Measurements from ENCODE around the gene FAM50B. TPM values are rescaled to one million over a fixed set of nuclear protein-coding genes. Genes with fewer than 3 reads are reported as not detected.

The FAM50B gene
- total and polyA plus RNA-seq, 2 of the 13 experiments (the other 11 are each of a cell fraction or from before 2014, with no cell fraction given): 0.05 TPM; not detected in 1

GRCh38 chr6:3808199-3808598 lies 41.0 kb upstream of the FAM50B start:
- no peak for DNase-seq (ENCODE audit: low spot score)
- in situ Hi-C loops (cut with HindIII; ENCODE audit: extremely low pct_ligation_motif_present, low pct_unique_long_range_greater_than_20kb): no loop called here
- BruUV-seq (replicated peaks): no TSS peak

DNA sequence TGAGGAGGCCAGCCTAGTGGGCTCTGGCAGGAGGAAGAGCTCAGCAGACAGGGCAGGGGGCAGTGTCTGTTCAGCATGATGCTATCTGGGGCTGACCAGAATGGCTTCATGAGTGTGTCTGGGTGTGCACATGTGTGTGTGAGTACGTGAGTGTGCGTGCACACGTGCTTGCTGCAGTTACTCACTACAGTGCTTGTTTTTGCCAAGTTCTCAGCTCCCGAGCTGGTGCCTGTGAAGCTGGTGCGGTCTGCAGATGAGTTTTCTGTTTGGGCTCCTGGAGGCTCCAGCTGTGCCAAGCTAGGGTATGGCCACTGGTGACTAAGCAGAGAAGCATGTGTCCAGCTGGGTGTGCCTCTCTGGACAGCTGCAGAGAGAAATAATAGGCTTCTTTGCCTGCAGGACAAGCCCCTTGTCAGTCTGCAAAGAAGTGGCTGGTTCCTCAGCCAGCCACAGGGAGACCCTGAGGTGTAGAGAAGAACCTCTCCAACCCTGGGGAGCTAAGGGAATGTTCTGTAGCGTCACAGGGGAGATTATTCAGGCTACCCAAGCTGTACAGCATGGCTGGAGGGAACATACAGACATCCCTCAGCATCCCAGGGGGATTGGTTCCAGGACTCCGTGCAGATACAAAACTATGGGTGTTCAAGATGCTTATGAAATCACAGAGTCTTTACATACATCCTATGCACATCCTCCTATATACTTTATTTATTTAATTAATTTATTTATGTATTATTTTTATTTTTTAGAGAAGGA lies 40.2 kb upstream of the FAM50B start:
- WGBS (ENCODE audit: low lambda C conversion rate): 85% methylated on average over 7 of the region's 7 CpGs
- Histone ChIP-seq H2AFZ (ENCODE audit: low read length) (no peak overlapping the region), H4K20me1 (ENCODE audit: insufficient read depth, low read length) (no peaks in the 10 kb centered on the region), H3K9me3 (ENCODE audit: low read length) (no peaks in the 10 kb centered on the region), H3K27me3 (ENCODE audit: control insufficient read depth in 1 of 2, insufficient read depth in 2 of 2, low read length in 2 of 2) (no peaks in the 10 kb centered on the region), H3K4me1 (ENCODE audit: insufficient read depth, low read length) (peaks cover 63% of the 10 kb centered on the region), H3K9ac (ENCODE audit: insufficient read depth, low read depth, low read length) (no peak overlapping the region), H3K27ac (ENCODE audit: extremely low read length, insufficient read depth, low read length) (no peak overlapping the region), H3K79me2 (ENCODE audit: insufficient read depth, low read length) (no peaks in the 10 kb centered on the region), H3K4me3 (replicated peaks in 1 of 3; ENCODE audit: insufficient read depth in 1 of 3, low read depth in 2 of 3, low read length in 3 of 3) (no peak overlapping the region), H3K4me2 (ENCODE audit: low read depth, low read length) (no peak overlapping the region), H3K36me3 (replicated peaks in 1 of 2; ENCODE audit: control insufficient read depth in 1 of 2, insufficient read depth in 2 of 2, low read length in 2 of 2) (no peaks in the 10 kb centered on the region)
- no TSS peak for BruUV-seq (replicated peaks)
- in situ Hi-C loops (cut with HindIII; ENCODE audit: extremely low pct_ligation_motif_present, low pct_unique_long_range_greater_than_20kb): no loop called here
- ATAC-seq (peak; percentile 6; the same call in 1 of the 3 replicates), FAIRE-seq (no peak), DNase-seq (ENCODE audit: low spot score) (peak; percentile 50)
- CTCF ChIA-PET (ENCODE audit: low intra/inter-chr PET ratio, low total read pairs): no interaction called here
- POLR2A ChIA-PET: interaction anchor here (0.7 to 3.8 kb wide), 13 partner anchors 10 to 124 kb away, joined by 3 to 31 read pairs (median 5); no protein-coding TSS in a partner anchor
- intact Hi-C loops (cut with micrococcal nuclease; ENCODE audit: unreplicated experiment): loop anchor here (5.0 kb wide), 1 partner anchor 57 kb away; the partner anchor contains the start of gene PXDC1
- TF ChIP-seq IRF2 (CRISPR knock-in tag; IDR thresholded peaks at IDR 0.05) (0 out of 2 replicates have a peak, but pooled peaks have one; percentile 14), CTCF (CRISPR knock-in tag; IDR thresholded peaks at IDR 0.05) (peak; percentile 56), RXRA (CRISPR knock-in tag; IDR thresholded peaks at IDR 0.05) (0 out of 2 replicates have a peak, but pooled peaks have one; percentile 20), HIC2 (CRISPR knock-in tag; IDR thresholded peaks at IDR 0.05; ENCODE audit: low read depth) (peak; percentile 34; the same call in 1 of the 2 replicates), STAG1 (CRISPR knock-in tag; IDR thresholded peaks at IDR 0.05) (peak; percentile 48)
- TF ChIP-seq, protein P1, sequence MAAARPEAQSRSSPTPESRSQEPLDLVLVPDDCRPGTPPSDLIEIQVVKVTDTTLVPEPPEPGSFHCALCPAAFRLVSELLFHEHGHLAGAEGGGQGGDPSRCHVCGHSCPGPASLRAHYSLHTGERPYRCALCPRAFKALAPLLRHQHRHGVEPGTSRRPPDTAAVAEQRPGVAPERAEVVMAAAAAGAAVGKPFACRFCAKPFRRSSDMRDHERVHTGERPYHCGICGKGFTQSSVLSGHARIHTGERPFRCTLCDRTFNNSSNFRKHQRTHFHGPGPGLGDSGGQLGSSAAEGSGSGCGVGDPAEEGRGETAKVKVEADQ (CRISPR knock-in tag; IDR thresholded peaks at IDR 0.05; ENCODE audit: borderline replicate concordance): no peak

More at GRCh38 chr6:3808199-3808598, 41.0 kb upstream of the FAM50B start:
- Histone ChIP-seq H3K27ac (ENCODE audit: extremely low read length, insufficient read depth, low read length) (no peak overlapping the region), H3K79me2 (ENCODE audit: insufficient read depth, low read length) (no peaks in the 10 kb centered on the region), H3K4me3 (replicated peaks in 1 of 3; ENCODE audit: insufficient read depth in 1 of 3, low read depth in 2 of 3, low read length in 3 of 3) (no peak overlapping the region), H3K36me3 (replicated peaks in 1 of 2; ENCODE audit: control insufficient read depth in 1 of 2, insufficient read depth in 2 of 2, low read length in 2 of 2) (no peaks in the 10 kb centered on the region), H3K27me3 (ENCODE audit: control insufficient read depth in 1 of 2, insufficient read depth in 2 of 2, low read length in 2 of 2) (no peaks in the 10 kb centered on the region), H3K4me1 (ENCODE audit: insufficient read depth, low read length) (peaks cover 63% of the 10 kb centered on the region), H3K4me2 (ENCODE audit: low read depth, low read length) (no peak overlapping the region), H3K9me3 (ENCODE audit: low read length) (no peaks in the 10 kb centered on the region), H3K9ac (ENCODE audit: insufficient read depth, low read depth, low read length) (no peak overlapping the region), H2AFZ (ENCODE audit: low read length) (no peak overlapping the region), H4K20me1 (ENCODE audit: insufficient read depth, low read length) (no peaks in the 10 kb centered on the region)
- WGBS (ENCODE audit: low lambda C conversion rate): 97% methylated on average over 3 of the region's 3 CpGs
- no peak for FAIRE-seq
- intact Hi-C loops (cut with micrococcal nuclease; ENCODE audit: unreplicated experiment): loop anchor here (5.0 kb wide), 1 partner anchor 56 kb away; the partner anchor contains the start of gene PXDC1
- no peak for ATAC-seq
- ChIA-PET POLR2A (interaction anchor here (0.7 to 3.8 kb wide), 13 partner anchors 11 to 125 kb away, joined by 3 to 31 read pairs (median 5); no protein-coding TSS in a partner anchor), CTCF (ENCODE audit: low intra/inter-chr PET ratio, low total read pairs) (no interaction called here)
- no peak for TF ChIP-seq KMT2B (CRISPR knock-in tag; IDR thresholded peaks at IDR 0.05)
- no peak for TF ChIP-seq TOE1 (CRISPR knock-in tag; IDR thresholded peaks at IDR 0.05)
- no peak for TF ChIP-seq PHF5A (CRISPR knock-in tag; IDR thresholded peaks at IDR 0.05; ENCODE audit: low read depth, unreplicated experiment)
- TF ChIP-seq, protein P2, sequence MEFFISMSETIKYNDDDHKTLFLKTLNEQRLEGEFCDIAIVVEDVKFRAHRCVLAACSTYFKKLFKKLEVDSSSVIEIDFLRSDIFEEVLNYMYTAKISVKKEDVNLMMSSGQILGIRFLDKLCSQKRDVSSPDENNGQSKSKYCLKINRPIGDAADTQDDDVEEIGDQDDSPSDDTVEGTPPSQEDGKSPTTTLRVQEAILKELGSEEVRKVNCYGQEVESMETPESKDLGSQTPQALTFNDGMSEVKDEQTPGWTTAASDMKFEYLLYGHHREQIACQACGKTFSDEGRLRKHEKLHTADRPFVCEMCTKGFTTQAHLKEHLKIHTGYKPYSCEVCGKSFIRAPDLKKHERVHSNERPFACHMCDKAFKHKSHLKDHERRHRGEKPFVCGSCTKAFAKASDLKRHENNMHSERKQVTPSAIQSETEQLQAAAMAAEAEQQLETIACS (CRISPR knock-in tag; IDR thresholded peaks at IDR 0.05): no peak
- no peak for TF ChIP-seq NRL (CRISPR knock-in tag; IDR thresholded peaks at IDR 0.05; ENCODE audit: borderline replicate concordance)
- 0 out of 2 replicates have a peak, but pooled peaks have one; percentile 39 for TF ChIP-seq PPARG (CRISPR knock-in tag; conservative IDR thresholded peaks at IDR 0.05)
- no peak for TF ChIP-seq RARA (CRISPR knock-in tag; IDR thresholded peaks at IDR 0.05)

Measured in HepG2 (cell line).